Measurements from ENCODE around the gene XRN2.

DNA sequence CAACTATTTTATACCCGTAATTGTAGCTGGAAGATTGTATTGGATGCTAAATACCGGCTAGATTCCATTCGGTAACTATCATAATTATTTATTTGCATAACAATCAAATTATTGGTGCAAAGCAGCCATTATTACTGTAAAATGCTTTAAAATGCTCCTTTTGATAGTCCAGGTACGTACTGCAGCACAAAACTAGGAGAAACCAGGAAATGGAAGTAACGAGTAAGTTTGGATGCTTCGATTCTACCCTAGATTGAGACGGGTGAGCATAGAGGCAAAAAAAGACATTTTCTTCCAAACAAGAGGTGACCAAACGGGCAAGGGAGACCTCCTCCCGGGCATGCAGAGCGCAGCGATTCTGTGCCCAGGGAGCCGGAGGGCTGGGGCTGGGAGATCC, 469 bp upstream of the XRN2 start:
- TF ChIP-seq, protein P1, sequence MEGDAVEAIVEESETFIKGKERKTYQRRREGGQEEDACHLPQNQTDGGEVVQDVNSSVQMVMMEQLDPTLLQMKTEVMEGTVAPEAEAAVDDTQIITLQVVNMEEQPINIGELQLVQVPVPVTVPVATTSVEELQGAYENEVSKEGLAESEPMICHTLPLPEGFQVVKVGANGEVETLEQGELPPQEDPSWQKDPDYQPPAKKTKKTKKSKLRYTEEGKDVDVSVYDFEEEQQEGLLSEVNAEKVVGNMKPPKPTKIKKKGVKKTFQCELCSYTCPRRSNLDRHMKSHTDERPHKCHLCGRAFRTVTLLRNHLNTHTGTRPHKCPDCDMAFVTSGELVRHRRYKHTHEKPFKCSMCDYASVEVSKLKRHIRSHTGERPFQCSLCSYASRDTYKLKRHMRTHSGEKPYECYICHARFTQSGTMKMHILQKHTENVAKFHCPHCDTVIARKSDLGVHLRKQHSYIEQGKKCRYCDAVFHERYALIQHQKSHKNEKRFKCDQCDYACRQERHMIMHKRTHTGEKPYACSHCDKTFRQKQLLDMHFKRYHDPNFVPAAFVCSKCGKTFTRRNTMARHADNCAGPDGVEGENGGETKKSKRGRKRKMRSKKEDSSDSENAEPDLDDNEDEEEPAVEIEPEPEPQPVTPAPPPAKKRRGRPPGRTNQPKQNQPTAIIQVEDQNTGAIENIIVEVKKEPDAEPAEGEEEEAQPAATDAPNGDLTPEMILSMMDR (conservative IDR thresholded peaks at IDR 0.05 in 1 of 2, IDR thresholded peaks at IDR 0.05 in 1 of 2; ENCODE audit: extremely low read depth in 1 of 2, insufficient read depth in 1 of 2, low read depth in 1 of 2, low read length in 2 of 2) = no peak
- TF ChIP-seq EZH2 (IDR thresholded peaks at IDR 0.05; ENCODE audit: borderline replicate concordance, low read length) = no peak
